Brain microvascular endothelial cell (primary cell): ENCODE data around the gene NAT8L.

Experiments used
- DNase-seq: peaks from one replicate; pipeline ENCODE4 v3.0.0-alpha.2; 2020
- H3K27ac ChIP-seq: fragments of 250-450 bp; sonication (Bioruptor Pico); 2 replicates; pipeline ENCODE4 v1.5.1; 2020; ENCODE audit warnings: mild to moderate bottlenecking, moderate library complexity
- H3K27me3 ChIP-seq: fragments of 250-450 bp; sonication (Bioruptor Pico); replicated peaks from 2 replicates; pipeline ENCODE4 v1.5.1; 2020; ENCODE audit warnings: mild to moderate bottlenecking
- H3K36me3 ChIP-seq: fragments of 250-450 bp; sonication (Bioruptor Pico); replicated peaks from 2 replicates; pipeline ENCODE4 v1.5.1; 2020; ENCODE audit warnings: mild to moderate bottlenecking
- H3K4me3 ChIP-seq: 2 replicates; pipeline ENCODE4 v1.5.1; 2011; ENCODE audit warnings: low read depth, mild to moderate bottlenecking, control low read depth, low read length, moderate library complexity
- in situ Hi-C: cut with HindIII; loops from 2 replicates; pipeline ENCODE4 v1.10.0; 2017; ENCODE audit warnings: low sequenced_read_pairs, low pct_ligation_motif_present
- TF ChIP-seq, protein P1 (sequence below): IDR thresholded peaks from 2 replicates; pipeline ENCODE4 v1.5.1; 2011; ENCODE audit warnings: low read depth, mild to moderate bottlenecking, moderate library complexity, low read length, control low read depth, inconsistent platforms; ENCODE audit errors: missing control alignments

Gene NAT8L

DNA sequence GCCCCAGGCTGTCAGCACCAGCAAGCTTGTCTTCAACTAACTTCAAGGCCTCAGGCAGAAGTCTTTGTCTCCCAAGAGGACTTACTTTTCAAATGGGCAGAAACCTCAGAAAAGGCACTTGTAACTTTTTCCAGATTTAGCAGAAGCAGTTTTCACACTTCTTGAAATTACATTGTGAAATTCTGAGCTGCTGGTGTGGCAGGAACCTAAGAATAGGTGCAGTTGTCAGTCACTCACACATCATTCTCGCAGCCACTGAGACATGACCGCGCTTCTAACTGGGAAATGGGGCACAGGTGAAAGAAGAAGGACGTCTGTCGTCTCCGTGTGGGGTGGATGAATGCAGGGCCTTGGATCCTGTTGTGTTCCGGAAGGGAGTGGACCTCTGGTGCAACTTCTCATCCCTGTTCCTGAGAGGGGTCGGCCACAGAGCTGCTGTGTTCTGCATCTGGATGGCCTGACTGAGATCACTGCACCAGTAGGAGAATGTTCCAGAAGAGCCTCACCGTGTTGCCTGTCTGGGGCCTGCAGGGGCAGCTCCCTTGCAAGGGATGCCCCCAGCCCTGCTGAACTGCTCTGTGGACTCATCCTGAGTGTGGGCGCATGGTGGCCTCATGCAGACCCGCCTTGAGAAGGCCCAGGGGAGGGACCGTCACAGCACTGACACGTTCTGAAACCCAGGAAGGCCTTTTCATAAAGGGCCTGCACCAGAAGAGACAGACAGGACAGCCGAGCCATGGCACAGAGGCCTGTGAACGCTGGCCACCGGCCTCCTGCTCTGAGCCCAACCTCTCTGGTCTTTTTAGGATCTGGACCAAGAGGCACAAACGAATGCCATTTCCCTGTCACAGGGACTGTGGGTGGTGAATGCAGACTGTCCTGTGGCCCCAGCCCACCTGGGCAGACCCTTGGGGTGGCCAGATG lies 18.7 kb downstream of the NAT8L start:
- in situ Hi-C loops: no loop called here
- TF ChIP-seq, protein P1, sequence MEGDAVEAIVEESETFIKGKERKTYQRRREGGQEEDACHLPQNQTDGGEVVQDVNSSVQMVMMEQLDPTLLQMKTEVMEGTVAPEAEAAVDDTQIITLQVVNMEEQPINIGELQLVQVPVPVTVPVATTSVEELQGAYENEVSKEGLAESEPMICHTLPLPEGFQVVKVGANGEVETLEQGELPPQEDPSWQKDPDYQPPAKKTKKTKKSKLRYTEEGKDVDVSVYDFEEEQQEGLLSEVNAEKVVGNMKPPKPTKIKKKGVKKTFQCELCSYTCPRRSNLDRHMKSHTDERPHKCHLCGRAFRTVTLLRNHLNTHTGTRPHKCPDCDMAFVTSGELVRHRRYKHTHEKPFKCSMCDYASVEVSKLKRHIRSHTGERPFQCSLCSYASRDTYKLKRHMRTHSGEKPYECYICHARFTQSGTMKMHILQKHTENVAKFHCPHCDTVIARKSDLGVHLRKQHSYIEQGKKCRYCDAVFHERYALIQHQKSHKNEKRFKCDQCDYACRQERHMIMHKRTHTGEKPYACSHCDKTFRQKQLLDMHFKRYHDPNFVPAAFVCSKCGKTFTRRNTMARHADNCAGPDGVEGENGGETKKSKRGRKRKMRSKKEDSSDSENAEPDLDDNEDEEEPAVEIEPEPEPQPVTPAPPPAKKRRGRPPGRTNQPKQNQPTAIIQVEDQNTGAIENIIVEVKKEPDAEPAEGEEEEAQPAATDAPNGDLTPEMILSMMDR: no peak
- no peak for DNase-seq
- H3K4me3 ChIP-seq: no peak overlapping the region
- H3K36me3 ChIP-seq: no peaks in the 10 kb centered on the region
- no peaks in the 10 kb centered on the region for H3K27me3 ChIP-seq
- H3K27ac ChIP-seq: no peak overlapping the region

DNA sequence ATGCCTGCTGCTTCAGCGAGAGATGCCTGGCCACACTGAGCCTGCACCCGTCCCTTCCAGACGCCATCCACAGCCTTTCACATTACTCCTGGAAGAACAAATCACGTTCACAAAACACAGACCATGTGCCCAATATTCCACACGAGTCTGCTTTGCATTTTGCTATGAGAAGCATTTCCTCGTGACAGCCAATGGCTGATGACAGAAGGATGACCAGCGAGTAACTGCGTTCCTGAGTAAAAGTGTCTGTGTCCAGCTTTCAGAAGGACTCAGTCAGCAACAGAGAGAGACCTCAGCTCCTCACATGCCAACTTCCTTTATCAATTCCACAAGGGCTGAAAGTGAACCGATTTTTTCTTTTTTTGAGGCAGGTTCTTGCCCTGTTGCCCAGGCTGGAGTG lies 19.5 kb downstream of the NAT8L start:
- TF ChIP-seq, protein P1: no peak
- Histone ChIP-seq H3K36me3 (no peaks in the 10 kb centered on the region), H3K27ac (no peak overlapping the region), H3K4me3 (no peak overlapping the region), H3K27me3 (no peaks in the 10 kb centered on the region)
- no peak for DNase-seq
- in situ Hi-C loops: no loop called here

DNA sequence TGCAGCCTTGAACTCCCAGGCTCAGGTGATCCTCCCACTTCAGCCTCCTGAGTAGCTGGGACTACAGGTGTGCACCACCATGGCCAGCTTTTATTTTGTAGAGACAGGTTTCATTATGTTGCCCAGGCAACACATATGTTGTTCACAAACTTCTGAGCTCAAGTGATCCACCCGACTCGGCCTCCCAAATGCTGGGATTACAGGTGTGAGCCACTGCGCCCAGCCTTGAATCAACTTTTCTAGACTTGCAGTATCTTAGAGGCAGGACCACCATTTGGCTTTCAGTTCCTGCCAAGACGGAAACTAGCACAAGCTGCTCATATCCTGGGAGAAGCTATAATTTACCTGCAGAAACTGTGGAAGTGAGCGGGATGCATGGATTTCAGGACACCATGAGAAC lies 19.9 kb downstream of the NAT8L start:
- in situ Hi-C loops: no loop called here
- H3K36me3 ChIP-seq: no peaks in the 10 kb centered on the region
- TF ChIP-seq, protein P1: no peak
- H3K27ac ChIP-seq: no peak overlapping the region
- H3K27me3 ChIP-seq: no peaks in the 10 kb centered on the region
- H3K4me3 ChIP-seq: no peak overlapping the region
- no peak for DNase-seq

DNA sequence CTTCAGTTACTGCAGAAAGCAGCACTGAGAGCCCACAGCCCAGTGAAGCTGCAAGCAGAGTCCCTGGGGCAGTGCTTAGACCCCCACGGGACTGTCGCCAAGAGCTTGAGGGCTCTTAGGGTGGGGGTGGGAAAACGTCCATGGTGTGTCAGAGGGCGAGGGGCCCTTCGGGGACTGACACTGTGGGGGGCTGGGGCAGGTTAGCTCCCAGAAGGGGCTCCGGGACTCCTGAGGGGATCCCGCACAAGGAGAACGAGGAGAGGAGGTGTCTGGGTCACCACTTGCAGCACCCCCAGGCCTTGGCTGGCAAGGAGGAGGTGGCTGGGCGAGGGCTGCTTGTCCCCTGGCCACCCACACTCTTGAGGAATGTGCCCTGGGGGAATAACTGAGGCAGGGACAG lies 20.8 kb downstream of the NAT8L start:
- DNase-seq: no peak
- no peak overlapping the region for H3K27ac ChIP-seq
- in situ Hi-C loops: no loop called here
- no peak overlapping the region for H3K4me3 ChIP-seq
- TF ChIP-seq, protein P1: no peak
- H3K36me3 ChIP-seq: no peaks in the 10 kb centered on the region
- no peaks in the 10 kb centered on the region for H3K27me3 ChIP-seq

DNA sequence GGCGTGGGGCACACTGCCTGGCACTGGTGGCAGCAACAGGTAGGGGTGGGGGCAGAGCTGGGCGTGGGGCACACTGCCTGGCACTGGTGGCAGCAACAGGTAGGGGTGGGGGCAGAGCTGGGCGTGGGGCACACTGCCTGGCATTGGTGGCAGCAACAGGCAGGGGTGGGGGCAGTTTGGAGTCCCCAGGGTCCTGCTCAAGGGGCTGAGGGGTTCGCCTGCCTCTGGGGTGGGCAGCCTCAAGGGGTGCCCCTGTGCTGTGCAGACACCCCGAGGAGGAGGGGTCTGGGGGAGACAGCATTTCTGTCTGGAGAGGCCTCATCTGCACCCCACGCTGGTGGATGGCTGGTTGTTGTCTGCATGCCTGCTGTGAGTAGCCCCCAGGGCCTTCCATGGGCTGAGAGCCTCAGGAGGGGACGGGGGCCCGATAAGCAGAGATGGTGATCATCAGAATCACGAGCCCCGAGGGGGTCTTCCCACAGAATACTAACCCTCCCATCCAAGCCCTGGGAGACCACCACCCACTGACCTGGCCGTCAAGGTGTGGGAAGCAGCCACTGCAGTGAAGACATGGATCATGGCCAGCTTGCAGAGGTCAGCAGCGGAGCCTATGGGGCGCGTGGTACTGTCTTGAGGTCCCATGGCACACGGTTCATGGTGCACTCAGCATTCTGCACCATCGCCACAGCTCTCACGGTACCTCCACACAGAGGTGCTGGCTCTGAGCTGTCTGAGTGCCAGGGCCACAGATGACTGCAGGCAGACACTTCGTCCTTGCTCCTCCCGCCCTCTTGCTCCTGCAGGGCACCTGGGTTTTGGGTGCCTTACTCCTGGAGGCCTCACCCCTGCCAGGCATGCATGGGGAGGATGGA lies 21.5 kb downstream of the NAT8L start:
- no peak overlapping the region for H3K4me3 ChIP-seq
- in situ Hi-C loops: no loop called here
- no peaks in the 10 kb centered on the region for H3K36me3 ChIP-seq
- DNase-seq: no peak
- no peak overlapping the region for H3K27ac ChIP-seq
- no peaks in the 10 kb centered on the region for H3K27me3 ChIP-seq
- TF ChIP-seq, protein P1: no peak
